HG03159 (cell line): ENCODE results near the gene SH3D19.
"Not testable (repeated sequence)": the region's sequence is repeated elsewhere in the genome, so short reads cannot be mapped to it uniquely, and the experiment has no call there.

ENCODE experiments used
- ATAC-seq: cut with Tn5 transposase; IDR thresholded peaks from one replicate; pipeline ENCODE4 v1.9.1; 2021; ENCODE audit warnings: mild to moderate bottlenecking, moderate library complexity; ENCODE audit not compliant: unreplicated experiment

The SH3D19 gene

GRCh38 chr4:151276787-151277562 is 48.4 kb downstream of the SH3D19 start, which contains the start of gene PRSS48:
Gene PRSS48 (plus strand): TSS chr4:151277161. CDS start chr4:151277173, 12 bp downstream.
- no peak for ATAC-seq

GRCh38 chr4:151268905-151269304 is 56.5 kb downstream of the SH3D19 start:
- not testable (repeated sequence) for ATAC-seq

DNA sequence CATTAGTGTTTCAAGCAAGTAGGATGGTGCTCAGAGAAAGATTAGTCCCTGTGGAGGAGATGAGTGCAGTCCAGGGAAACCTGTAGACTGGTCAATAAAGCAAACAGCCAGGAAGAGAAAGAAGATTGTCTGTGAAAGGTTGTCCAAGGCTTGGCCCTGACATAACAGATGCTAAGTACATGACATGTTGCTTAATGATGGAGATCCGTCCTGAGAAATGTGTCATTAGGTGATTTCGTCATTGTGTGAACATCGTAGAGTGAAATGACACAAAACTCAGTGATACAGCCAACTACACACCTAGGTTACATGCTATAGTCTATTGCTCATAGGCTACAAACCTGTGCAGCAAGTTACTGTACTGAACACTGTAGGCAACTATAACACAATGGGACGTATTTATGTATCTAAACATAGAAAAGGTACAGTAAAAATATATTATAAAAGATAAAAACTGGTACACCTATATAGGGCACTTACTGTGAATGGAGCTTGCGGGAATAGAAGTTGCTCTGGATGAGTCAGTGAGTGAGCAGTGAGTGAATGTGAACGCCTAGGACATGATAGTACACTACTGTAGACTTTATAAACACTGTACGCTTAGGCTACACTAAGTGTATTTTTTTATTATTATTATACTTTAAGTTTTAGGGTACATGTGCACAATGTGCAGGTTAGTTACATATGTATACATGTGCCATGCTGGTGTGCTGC is 57.4 kb downstream of the SH3D19 start:
- no peak for ATAC-seq

- ATAC-seq: no peak
Measured at GRCh38 chr4:151267104-151267503, 58.3 kb downstream of the SH3D19 start.

GRCh38 chr4:151266497-151266896 is 58.9 kb downstream of the SH3D19 start:
- ATAC-seq: no peak

DNA sequence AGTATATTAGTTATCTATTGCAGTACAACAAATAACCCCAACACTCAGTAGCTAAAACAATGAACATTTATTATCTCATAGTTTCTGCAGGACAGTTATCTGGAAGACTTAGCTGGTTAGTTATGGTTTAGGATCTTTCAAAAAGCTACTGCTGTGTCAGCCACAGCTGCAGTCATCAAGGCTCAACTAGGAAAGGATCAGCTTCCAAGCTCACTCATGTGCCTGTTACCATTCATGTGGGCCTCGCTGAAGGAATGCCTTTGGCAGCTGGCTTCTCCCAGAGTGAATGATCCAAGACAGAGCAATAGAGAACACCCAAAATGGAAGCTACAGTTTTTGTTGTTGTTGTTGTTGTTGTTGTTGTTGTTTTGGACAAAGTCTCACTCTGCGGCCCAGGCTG is 62.0 kb downstream of the SH3D19 start:
- ATAC-seq: no peak

GRCh38 chr4:151260526-151260925 is 64.9 kb downstream of the SH3D19 start:
- ATAC-seq: no peak

- ATAC-seq: no peak
Measured at GRCh38 chr4:151259752-151260151, 65.7 kb downstream of the SH3D19 start.

GRCh38 chr4:151257704-151258103 is 67.7 kb downstream of the SH3D19 start:
- no peak for ATAC-seq

GRCh38 chr4:151256134-151256533 is 69.3 kb downstream of the SH3D19 start:
- no peak for ATAC-seq

DNA sequence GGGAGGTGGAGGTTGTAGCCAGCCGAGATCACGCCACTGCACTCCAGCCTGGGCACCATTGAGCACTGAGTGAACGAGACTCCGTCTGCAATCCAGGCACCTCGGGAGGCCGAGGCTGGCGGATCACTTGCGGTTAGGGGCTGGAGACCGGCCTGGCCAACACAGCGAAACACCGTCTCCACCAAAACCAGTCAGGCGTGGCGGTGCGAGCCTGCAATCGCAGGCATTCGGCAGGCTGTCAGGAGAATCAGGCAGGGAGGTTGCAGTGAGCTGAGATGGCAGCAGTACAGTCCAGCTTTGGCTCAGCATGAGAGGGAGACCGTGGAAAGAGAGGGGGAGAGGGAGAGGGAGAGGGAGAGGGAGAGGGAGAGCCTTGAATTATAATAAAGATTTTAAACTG is 69.7 kb downstream of the SH3D19 start:
- not testable (repeated sequence) for ATAC-seq

- not testable (repeated sequence) for ATAC-seq
Measured at GRCh38 chr4:151255226-151255625, 70.2 kb downstream of the SH3D19 start.

- no peak for ATAC-seq
Measured at GRCh38 chr4:151251603-151252304, 73.7 kb downstream of the SH3D19 start.

GRCh38 chr4:151250706-151251105 is 74.7 kb downstream of the SH3D19 start:
- ATAC-seq: no peak

DNA sequence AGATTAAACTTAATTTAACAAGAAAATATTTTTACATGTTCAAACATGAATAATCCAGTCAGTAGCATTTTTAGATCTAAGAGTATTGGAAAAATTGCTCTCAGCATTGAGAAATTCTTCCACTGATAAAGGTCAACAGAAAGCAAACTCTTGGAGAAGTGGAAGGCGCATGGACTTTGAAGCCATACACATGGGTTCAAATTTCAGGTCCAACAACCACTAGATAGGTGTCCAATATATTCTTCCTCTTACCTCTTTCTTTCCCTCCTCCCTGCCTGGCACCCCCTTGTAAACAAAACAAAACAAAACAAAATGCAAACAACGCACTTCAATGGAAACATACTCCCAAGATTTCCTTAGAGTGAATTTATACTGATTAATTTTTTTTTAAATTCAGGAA is 76.9 kb downstream of the SH3D19 start:
- ATAC-seq: no peak

DNA sequence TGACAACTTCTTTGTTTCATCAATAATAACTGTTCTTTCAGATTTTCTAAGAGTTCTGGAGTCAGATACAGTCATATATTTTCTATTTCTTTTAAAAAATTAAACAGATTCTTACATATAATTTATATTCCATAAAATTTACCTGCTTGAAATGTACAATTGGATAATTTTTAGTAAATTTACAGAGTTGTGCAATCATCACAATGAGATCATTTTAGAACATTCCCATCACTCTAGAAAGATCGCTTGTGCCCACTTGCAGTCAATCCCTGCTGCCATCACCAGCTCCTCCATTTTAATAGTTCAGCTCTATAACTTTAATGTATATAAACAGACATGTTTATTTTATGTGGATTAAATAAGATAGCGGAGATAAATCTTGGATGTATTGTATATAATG is 78.0 kb downstream of the SH3D19 start:
- ATAC-seq: no peak

- no peak for ATAC-seq
Measured at GRCh38 chr4:151246742-151247141, 78.7 kb downstream of the SH3D19 start.

GRCh38 chr4:151242305-151242704 is 83.1 kb downstream of the SH3D19 start:
- no peak for ATAC-seq

DNA sequence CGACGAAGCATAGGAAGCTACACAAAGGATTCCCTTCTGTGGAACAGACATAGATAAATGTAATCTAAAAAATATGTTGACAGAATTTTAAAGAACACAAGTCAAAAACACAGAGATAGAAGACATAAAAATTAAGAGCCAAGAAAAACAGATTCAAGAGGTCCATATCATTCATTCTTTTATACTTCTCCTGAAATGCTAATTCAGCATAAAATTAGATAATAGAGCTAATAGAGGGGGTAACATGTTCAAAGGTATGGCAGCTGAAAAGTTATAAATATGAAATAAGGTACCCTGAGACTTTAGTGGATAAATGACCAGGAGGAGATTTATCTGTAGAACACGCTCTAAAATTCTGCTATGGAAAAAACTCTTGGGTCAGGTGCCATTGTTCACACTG is 85.8 kb downstream of the SH3D19 start:
- no peak for ATAC-seq

GRCh38 chr4:151238477-151238876 is 86.9 kb downstream of the SH3D19 start:
- ATAC-seq: no peak

DNA sequence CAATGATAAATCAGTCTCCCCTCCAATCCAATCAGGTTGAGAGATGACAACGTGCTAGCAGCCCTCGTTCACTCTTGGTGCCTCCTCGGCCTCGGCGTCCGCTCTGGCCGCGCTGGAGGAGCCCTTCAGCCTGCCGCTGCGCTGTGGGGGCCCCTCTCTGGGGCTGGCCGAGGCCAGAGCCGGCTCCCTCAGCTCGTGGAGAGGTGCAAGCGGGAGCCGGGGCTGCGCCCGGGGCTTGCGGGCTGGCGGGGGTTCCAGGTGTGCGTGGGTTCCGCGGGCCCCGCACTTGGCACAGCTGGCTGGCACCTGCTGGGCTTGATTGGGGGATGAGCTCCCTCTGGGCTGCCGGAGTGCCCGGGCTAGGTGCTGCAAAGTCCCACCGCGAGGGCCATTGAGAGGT is 89.4 kb downstream of the SH3D19 start:
- ATAC-seq: no peak

GRCh38 chr4:151235373-151235772 is 90.0 kb downstream of the SH3D19 start:
- ATAC-seq: not testable (repeated sequence)
